HepG2 (cell line): ENCODE data around the gene FHIT. TPM values are rescaled to one million over a fixed set of nuclear protein-coding genes. Genes with fewer than 3 reads are reported as not detected.

Experiments used
- ATAC-seq: fragments of 200-7000 bp; cut with Tn5 transposase; 3 replicates; pipeline ENCODE4 v1.9.1; 2020; ENCODE audit warnings: mild to moderate bottlenecking, moderate library complexity
- BruUV-seq: library from RNA; stranded (reverse); fragments of 400-500 nt; replicated peaks from 2 replicates; lab custom pipeline; 2021; lab: Mats Ljungman, UMichigan
- CTCF ChIA-PET: fragments of 300-600 bp; formaldehyde crosslinking; extraction: SDS; loops from one replicate; lab custom pipeline; 2021; ENCODE audit warnings: low total read pairs, inconsistent platforms, low intra/inter-chr PET ratio; lab: Yijun Ruan, JAX
- POLR2A ChIA-PET: fragments of 350-600 bp; sonication (Branson Sonifier 250); formaldehyde crosslinking; loops from one replicate; lab custom pipeline; 2020; ENCODE audit warnings: antibody characterized with exemption, inconsistent platforms; lab: Yijun Ruan, JAX
- DNase-seq: peaks from one replicate; pipeline ENCODE4 v3.0.0-alpha.2; 2015; ENCODE audit warnings: low spot score
- FAIRE-seq: peaks from 3 replicates; lab custom pipeline; 2011; peaks lifted over from hg19 to GRCh38; lab: Jason Lieb, UNC
- H2AFZ ChIP-seq: one replicate; pipeline ENCODE4 v1.6.1; 2011; ENCODE audit warnings: low read length, inconsistent platforms
- H3K27ac ChIP-seq: fragments of 300-600 bp; 3 replicates; pipeline ENCODE4 v1.8.0; 2011; ENCODE audit warnings: mixed run types, mild to moderate bottlenecking, mixed read lengths, low read length, inconsistent platforms; ENCODE audit not compliant: insufficient read depth; ENCODE audit errors: extremely low read length
- H3K27me3 ChIP-seq, 2 experiments: fragments of 200-600 bp in 1 of 2; 2 replicates in 1 of 2; 3 replicates in 1 of 2; pipeline versions ENCODE4 v1.6.0 to v1.8.0; 2011; ENCODE audit warnings: low read length in 2 of 2, mild to moderate bottlenecking in 2 of 2, moderate library complexity in 2 of 2, inconsistent platforms in 1 of 2; ENCODE audit not compliant: insufficient read depth in 2 of 2, control insufficient read depth in 1 of 2
- H3K36me3 ChIP-seq, 2 experiments: fragments of 200-600 bp in 1 of 2; replicated peaks in 1 of 2; 2 replicates in 1 of 2; 3 replicates in 1 of 2; pipeline versions ENCODE4 v1.5.1 to v1.8.0; 2011; ENCODE audit warnings: low read length in 2 of 2, inconsistent platforms in 1 of 2; ENCODE audit not compliant: insufficient read depth in 2 of 2, control insufficient read depth in 1 of 2
- H3K4me1 ChIP-seq: 2 replicates; pipeline ENCODE4 v1.5.1; 2012; ENCODE audit warnings: low read length, inconsistent platforms; ENCODE audit not compliant: insufficient read depth
- H3K4me2 ChIP-seq: 2 replicates; pipeline ENCODE4 v1.6.0; 2011; ENCODE audit warnings: low read depth, low read length, inconsistent platforms
- H3K4me3 ChIP-seq, 3 experiments: fragments of 200-600 bp in 1 of 3; sonication (generic), shearing (Covaris generic) in 1 of 3; replicated peaks in 1 of 3; 2 replicates each; pipeline ENCODE4 v1.5.1; 2011 to 2016; ENCODE audit warnings: low read length in 3 of 3, inconsistent platforms in 2 of 3, low read depth in 2 of 3, mild to moderate bottlenecking in 2 of 3, control low read depth in 1 of 3, mixed read lengths in 1 of 3; ENCODE audit not compliant: insufficient read depth in 1 of 3
- H3K79me2 ChIP-seq: one replicate; pipeline ENCODE4 v1.6.1; 2011; ENCODE audit warnings: low read length, inconsistent platforms; ENCODE audit not compliant: insufficient read depth
- H3K9ac ChIP-seq: 2 replicates; pipeline ENCODE4 v1.6.0; 2011; ENCODE audit warnings: mild to moderate bottlenecking, low read depth, low read length, inconsistent platforms; ENCODE audit not compliant: insufficient read depth
- H3K9me3 ChIP-seq: 2 replicates; pipeline ENCODE4 v1.5.1; 2012; ENCODE audit warnings: mild to moderate bottlenecking, low read length
- H4K20me1 ChIP-seq: 2 replicates; pipeline ENCODE4 v1.6.0; 2011; ENCODE audit warnings: inconsistent platforms, mild to moderate bottlenecking, low read length, moderate library complexity; ENCODE audit not compliant: insufficient read depth
- ARID5B ChIP-seq: IDR thresholded peaks from 2 replicates; pipeline ENCODE4 v1.4.0; 2020; ENCODE audit warnings: mild to moderate bottlenecking, missing genetic modification reagents
- BRD4 ChIP-seq: sonication (generic); formaldehyde crosslinking; IDR thresholded peaks from 2 replicates; pipeline ENCODE4 v1.4.0; 2020; ENCODE audit warnings: missing genetic modification reagents
- CHCHD3 ChIP-seq: sonication (generic); formaldehyde crosslinking; IDR thresholded peaks from 2 replicates; pipeline ENCODE4 v1.8.0; 2022; ENCODE audit warnings: mild to moderate bottlenecking, missing genetic modification reagents, moderate library complexity
- CHD2 ChIP-seq: IDR thresholded peaks from 2 replicates; pipeline ENCODE4 v1.6.1; 2011; ENCODE audit warnings: low read depth, low read length, improper control_type of control experiment
- HDAC1 ChIP-seq: sonication (generic); formaldehyde crosslinking; IDR thresholded peaks from 2 replicates; pipeline ENCODE4 v1.5.1; 2020; ENCODE audit warnings: mild to moderate bottlenecking, missing genetic modification reagents
- SNAPC2 ChIP-seq: sonication (generic); formaldehyde crosslinking; IDR thresholded peaks from 2 replicates; pipeline ENCODE4 v1.8.1; 2022; ENCODE audit warnings: mild to moderate bottlenecking, missing genetic modification reagents
- THRA ChIP-seq: sonication (generic); formaldehyde crosslinking; IDR thresholded peaks from 2 replicates; pipeline ENCODE4 v1.4.0; 2020; ENCODE audit warnings: missing genetic modification reagents, borderline replicate concordance
- ZBTB40 ChIP-seq, 2 experiments: fragments of 450-650 bp in 1 of 2; sonication (generic) in 1 of 2; formaldehyde crosslinking in 1 of 2; IDR thresholded peaks; 2 replicates each; pipeline versions ENCODE4 v1.6.1 to v1.8.0; 2016 to 2022; ENCODE audit warnings: antibody characterized with exemption in 1 of 2, mild to moderate bottlenecking in 1 of 2, missing genetic modification reagents in 1 of 2
- WGBS: methylation state at CpG from one replicate; pipeline ENCODE4 v1.1.6; 2017; ENCODE audit warnings: low lambda C conversion rate; 5-methylcytosine and 5-hydroxymethylcytosine counted together
- in situ Hi-C: cut with HindIII; loops from 2 replicates; pipeline ENCODE4 v1.10.0; 2017; ENCODE audit warnings: low pct_unique_long_range_greater_than_20kb; ENCODE audit not compliant: extremely low pct_ligation_motif_present
- intact Hi-C: fragments of 100-400 bp; cut with micrococcal nuclease; formaldehyde crosslinking; loops from one replicate; pipeline ENCODE4 v1.10.0; 2022; ENCODE audit not compliant: unreplicated experiment
- polyA plus RNA-seq, 8 experiments: library from polyadenylated mRNA; depleted of rRNA in 3 of 8; stranded (reverse) in 7 of 8; unstranded in 1 of 8; fragments of >200 nt; fragmentation: Illumina TruSeq in 4 of 8; extraction: Trizol in 4 of 8; gene quantifications; 2 replicates each; pipeline versions ENCODE4 v1.2.1 to v1.2.3, GENCODE V29; 2011 to 2016; ENCODE audit warnings: low read depth in 4 of 8, missing spikeins in 1 of 8, mixed read lengths in 1 of 8; ENCODE audit not compliant: insufficient read depth in 1 of 8
- total RNA-seq, 5 experiments: library from RNA; depleted of rRNA; stranded (reverse); fragments of >200 nt; fragmentation: Illumina TruSeq; extraction: Trizol; gene quantifications; 2 replicates each; pipeline ENCODE4 v1.2.3, GENCODE V29; 2016; ENCODE audit warnings: low read depth in 1 of 5

FHIT gene
- total and polyA plus RNA-seq, 2 of the 13 experiments (the other 11 are each of a cell fraction or from before 2014, with no cell fraction given), result 4.0 to 4.6 TPM

- TF ChIP-seq ZBTB40 (IDR thresholded peaks at IDR 0.05) (no peak), ZBTB40 (CRISPR knock-in tag; IDR thresholded peaks at IDR 0.05) (no peak), CHD2 (no peak)
These were observed 749.9 kb downstream of the FHIT start (continued) for GRCh38 chr3:60501314-60501713.

- intact Hi-C loops (no loop called here), in situ Hi-C loops (no loop called here)
- H2AFZ ChIP-seq, result no peak overlapping the region
- H3K27ac ChIP-seq, result no peak overlapping the region
- ChIA-PET POLR2A (no interaction called here), CTCF (no interaction called here)
- no peak overlapping the region for H3K9ac ChIP-seq
- no peaks in the 10 kb centered on the region for H3K9me3 ChIP-seq
- no peaks in the 10 kb centered on the region for H4K20me1 ChIP-seq
- FAIRE-seq, result no peak
- no peaks in the 10 kb centered on the region for H3K36me3 ChIP-seq
- WGBS, result 26% methylated on average over 1 of the region's 1 CpG
- ATAC-seq, result no peak
- no peak overlapping the region for H3K4me2 ChIP-seq
- H3K27me3 ChIP-seq, result no peaks in the 10 kb centered on the region
- H3K4me1 ChIP-seq, result no peaks in the 10 kb centered on the region
- BruUV-seq, result no TSS peak
- DNase-seq, result no peak
- no peak overlapping the region for H3K4me3 ChIP-seq
- H3K79me2 ChIP-seq, result no peaks in the 10 kb centered on the region
- TF ChIP-seq SNAPC2 (CRISPR knock-in tag), result no peak
- TF ChIP-seq HDAC1 (CRISPR knock-in tag), result no peak
- TF ChIP-seq THRA, result no peak
- no peak for TF ChIP-seq ARID5B
- TF ChIP-seq BRD4 (CRISPR knock-in tag), result no peak
- no peak for TF ChIP-seq CHCHD3 (CRISPR knock-in tag)
These were observed 753.4 kb downstream of the FHIT start for GRCh38 chr3:60497902-60498301.
